ENCODE results near the gene NSG2. TPM values are rescaled to one million over a fixed set of nuclear protein-coding genes. Genes with fewer than 3 reads are reported as not detected.

The NSG2 gene
- total RNA-seq, 1 experiment from 2014 or later = not detected

DNA sequence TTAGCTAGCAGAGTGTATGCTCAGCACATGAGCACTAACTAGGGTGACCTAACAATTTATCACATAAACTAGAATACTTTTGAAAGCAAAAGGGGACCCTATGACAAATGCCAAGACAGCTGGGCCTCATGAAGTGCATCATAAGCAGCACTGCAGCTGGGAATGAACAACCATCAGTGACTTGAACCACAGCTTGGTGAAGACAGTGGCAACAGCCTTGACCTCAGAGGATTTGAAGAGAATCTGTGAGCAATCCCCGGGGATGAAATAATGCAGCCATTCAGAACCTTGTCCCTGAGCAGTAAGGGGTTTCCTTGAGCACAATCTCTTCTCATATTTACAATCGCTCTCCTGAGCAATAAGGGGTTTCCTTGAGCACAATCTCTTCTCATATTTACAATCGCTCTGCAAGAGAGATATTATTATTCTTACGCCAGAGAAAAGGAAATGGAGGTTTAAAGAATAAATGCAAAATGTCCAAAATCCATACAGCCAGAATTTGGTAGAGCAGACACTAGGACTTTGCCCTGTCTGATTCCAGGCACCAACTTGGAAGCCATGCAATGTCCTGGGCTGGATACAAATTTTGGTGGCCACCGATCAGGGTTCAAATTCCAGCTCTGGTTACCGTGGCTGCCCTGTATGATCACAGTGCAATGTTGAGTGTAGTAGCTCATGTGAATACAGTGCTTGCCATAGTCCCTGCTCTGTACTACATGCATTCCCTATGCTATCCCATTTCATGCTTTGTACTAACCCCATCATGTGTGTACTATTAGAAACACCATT lies 846 bp upstream of the NSG2 start:
- no peak for DNase-seq (ENCODE audit: unreplicated experiment)
- H3K9me3 Mint-ChIP-seq (ENCODE audit: unreplicated experiment) = no peaks in the 10 kb centered on the region
- H3K4me1 Mint-ChIP-seq (ENCODE audit: insufficient read depth, unreplicated experiment) = no peaks in the 10 kb centered on the region
- H3K36me3 Mint-ChIP-seq (ENCODE audit: insufficient read depth, unreplicated experiment) = no peaks in the 10 kb centered on the region
- intact Hi-C loops (cut with micrococcal nuclease) = loop anchor here (1.0 to 10.0 kb wide), 5 partner anchors 268 to 690 kb away; no protein-coding TSS in a partner anchor
- no peak for TF ChIP-seq CTCF (IDR thresholded peaks at IDR 0.05; ENCODE audit: unreplicated experiment)
- peaks cover 51% of the 10 kb centered on the region for H3K27me3 Mint-ChIP-seq (ENCODE audit: insufficient read depth, unreplicated experiment)
- no peak overlapping the region for H3K4me3 Mint-ChIP-seq (ENCODE audit: unreplicated experiment)
- H3K27ac Mint-ChIP-seq (ENCODE audit: low read depth, unreplicated experiment) = no peak overlapping the region
- ChIA-PET CTCF (interaction anchor here (0.6 to 14.6 kb wide), 41 partner anchors 10 to 646 kb away, joined by 3 to 588 read pairs (median 4); partner anchors contain the start of genes BOD1 and C5orf47), POLR2A (interaction anchor here (1.0 to 3.1 kb wide), 3 partner anchors 267 to 275 kb away, joined by 4 to 31 read pairs (median 5); no protein-coding TSS in a partner anchor)
- BruUV-seq (replicated peaks) = no TSS peak

GRCh38 chr5:174046558-174046957 lies 1.1 kb downstream of the NSG2 start:
- CTCF ChIA-PET = interaction anchor here (0.6 to 14.6 kb wide), 21 partner anchors 8 to 864 kb away, joined by 3 to 588 read pairs (median 6); partner anchors contain the start of gene BOD1
- Mint-ChIP-seq H3K27ac (ENCODE audit: low read depth, unreplicated experiment) (no peak overlapping the region), H3K27me3 (ENCODE audit: insufficient read depth, unreplicated experiment) (peaks cover 45% of the 10 kb centered on the region), H3K36me3 (ENCODE audit: insufficient read depth, unreplicated experiment) (no peaks in the 10 kb centered on the region), H3K4me1 (ENCODE audit: insufficient read depth, unreplicated experiment) (no peaks in the 10 kb centered on the region), H3K9me3 (ENCODE audit: unreplicated experiment) (no peaks in the 10 kb centered on the region), H3K4me3 (ENCODE audit: unreplicated experiment) (no peak overlapping the region)
- TF ChIP-seq CTCF (IDR thresholded peaks at IDR 0.05; ENCODE audit: unreplicated experiment) = no peak
- intact Hi-C loops (cut with micrococcal nuclease) = loop anchor here (10.0 kb wide), 2 partner anchors 368 to 688 kb away; no protein-coding TSS in a partner anchor
- POLR2A ChIA-PET = interaction anchor here (0.6 to 3.1 kb wide), 5 partner anchors 263 to 436 kb away, joined by 3 to 31 read pairs (median 4); no protein-coding TSS in a partner anchor
- no TSS peak for BruUV-seq (replicated peaks)
- DNase-seq (ENCODE audit: unreplicated experiment) = no peak

GRCh38 chr5:174047472-174048099 lies 2.1 kb downstream of the NSG2 start:
- Mint-ChIP-seq H3K4me3 (ENCODE audit: unreplicated experiment) (no peak overlapping the region), H3K27ac (ENCODE audit: low read depth, unreplicated experiment) (no peak overlapping the region), H3K27me3 (ENCODE audit: insufficient read depth, unreplicated experiment) (peaks cover 45% of the 10 kb centered on the region), H3K36me3 (ENCODE audit: insufficient read depth, unreplicated experiment) (no peaks in the 10 kb centered on the region), H3K4me1 (ENCODE audit: insufficient read depth, unreplicated experiment) (no peaks in the 10 kb centered on the region), H3K9me3 (ENCODE audit: unreplicated experiment) (no peaks in the 10 kb centered on the region)
- no TSS peak for BruUV-seq (replicated peaks)
- ChIA-PET CTCF (interaction anchor here (0.6 to 14.6 kb wide), 4 partner anchors 9 to 1248 kb away, joined by 3 to 588 read pairs (median 5); no protein-coding TSS in a partner anchor), POLR2A (interaction anchor here (0.6 to 0.9 kb wide), 4 partner anchors 73 to 270 kb away, joined by 3 read pairs; no protein-coding TSS in a partner anchor)
- TF ChIP-seq CTCF (IDR thresholded peaks at IDR 0.05; ENCODE audit: unreplicated experiment) = no peak
- intact Hi-C loops (cut with micrococcal nuclease) = loop anchor here (10.0 kb wide), 2 partner anchors 367 to 687 kb away; no protein-coding TSS in a partner anchor
- no peak for DNase-seq (ENCODE audit: unreplicated experiment)

- intact Hi-C loops (cut with micrococcal nuclease) = no loop called here
- POLR2A ChIA-PET = interaction anchor here (0.6 kb wide), 1 partner anchor 223 kb away, joined by 3 read pairs; no protein-coding TSS in a partner anchor
- CTCF ChIA-PET = interaction anchor here (0.6 to 14.6 kb wide), 3 partner anchors 190 to 274 kb away, joined by 3 to 588 read pairs (median 3); no protein-coding TSS in a partner anchor
- peaks cover 30% of the 10 kb centered on the region for H3K27me3 Mint-ChIP-seq (ENCODE audit: insufficient read depth, unreplicated experiment)
- no peaks in the 10 kb centered on the region for H3K9me3 Mint-ChIP-seq (ENCODE audit: unreplicated experiment)
- no peak overlapping the region for H3K4me3 Mint-ChIP-seq (ENCODE audit: unreplicated experiment)
- TF ChIP-seq CTCF (IDR thresholded peaks at IDR 0.05; ENCODE audit: unreplicated experiment) = no peak
- no peak for DNase-seq (ENCODE audit: unreplicated experiment)
- H3K36me3 Mint-ChIP-seq (ENCODE audit: insufficient read depth, unreplicated experiment) = no peaks in the 10 kb centered on the region
- H3K4me1 Mint-ChIP-seq (ENCODE audit: insufficient read depth, unreplicated experiment) = no peaks in the 10 kb centered on the region
- BruUV-seq (replicated peaks) = no TSS peak
- H3K27ac Mint-ChIP-seq (ENCODE audit: low read depth, unreplicated experiment) = no peak overlapping the region
Observed at GRCh38 chr5:174052636-174053035, 7.1 kb downstream of the NSG2 start.
